ENCODE results near the gene COBL. TPM values are rescaled to one million over a fixed set of nuclear protein-coding genes. Genes with fewer than 3 reads are reported as not detected.

Gene COBL
- total RNA-seq, 4 donors from 2014 or later, result 62.4 to 114 (median 72.2) TPM

DNA sequence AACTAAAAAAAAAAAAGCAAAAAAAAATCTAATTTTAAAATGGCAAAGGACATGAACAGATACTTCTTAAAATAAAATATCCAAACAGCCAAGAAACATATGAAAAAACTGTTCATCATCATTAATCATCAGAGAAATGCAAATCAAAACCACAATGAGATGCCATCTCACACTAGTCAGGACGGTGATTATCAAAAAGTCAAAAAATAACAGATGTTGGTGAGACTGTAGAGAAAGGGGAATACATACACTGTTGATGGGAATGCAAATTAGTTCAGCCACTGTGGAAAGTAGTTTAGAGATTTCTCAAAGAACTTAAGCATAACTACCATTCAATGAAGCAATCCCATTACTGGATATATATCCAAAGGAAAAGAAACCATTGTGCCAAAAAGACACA is 30.2 kb downstream of the COBL start:
- intact Hi-C loops (cut with DNase I; ENCODE audit: low total_unique reads) (no loop called here), in situ Hi-C loops (cut with MboI; ENCODE audit: low pct_ligation_motif_present in 1 of 4, low pct_unique_long_range_greater_than_20kb in 1 of 4, low sequenced_read_pairs in 3 of 4) (no loop called here)
- WGBS, 2 donors (ENCODE audit: low coverage in 1 of 2), result 77 to 80% methylated on average over 1 of the region's 1 CpG
- H3K27me3 ChIP-seq, result no peaks in the 10 kb centered on the region
- no peak overlapping the region for H3K27ac ChIP-seq
- H3K9me3 ChIP-seq, result no peaks in the 10 kb centered on the region
- H3K4me3 ChIP-seq, result no peak overlapping the region
- H3K4me1 ChIP-seq, result peaks cover 6 to 29% (median 18%) of the 10 kb centered on the region in 4 donors
- TF ChIP-seq POLR2AphosphoS5 (IDR thresholded peaks at IDR 0.05) (no peak), EP300 (IDR thresholded peaks at IDR 0.05; ENCODE audit: low read depth) (no peak), POLR2A (IDR thresholded peaks at IDR 0.05) (no peak)
- TF ChIP-seq, protein P1, sequence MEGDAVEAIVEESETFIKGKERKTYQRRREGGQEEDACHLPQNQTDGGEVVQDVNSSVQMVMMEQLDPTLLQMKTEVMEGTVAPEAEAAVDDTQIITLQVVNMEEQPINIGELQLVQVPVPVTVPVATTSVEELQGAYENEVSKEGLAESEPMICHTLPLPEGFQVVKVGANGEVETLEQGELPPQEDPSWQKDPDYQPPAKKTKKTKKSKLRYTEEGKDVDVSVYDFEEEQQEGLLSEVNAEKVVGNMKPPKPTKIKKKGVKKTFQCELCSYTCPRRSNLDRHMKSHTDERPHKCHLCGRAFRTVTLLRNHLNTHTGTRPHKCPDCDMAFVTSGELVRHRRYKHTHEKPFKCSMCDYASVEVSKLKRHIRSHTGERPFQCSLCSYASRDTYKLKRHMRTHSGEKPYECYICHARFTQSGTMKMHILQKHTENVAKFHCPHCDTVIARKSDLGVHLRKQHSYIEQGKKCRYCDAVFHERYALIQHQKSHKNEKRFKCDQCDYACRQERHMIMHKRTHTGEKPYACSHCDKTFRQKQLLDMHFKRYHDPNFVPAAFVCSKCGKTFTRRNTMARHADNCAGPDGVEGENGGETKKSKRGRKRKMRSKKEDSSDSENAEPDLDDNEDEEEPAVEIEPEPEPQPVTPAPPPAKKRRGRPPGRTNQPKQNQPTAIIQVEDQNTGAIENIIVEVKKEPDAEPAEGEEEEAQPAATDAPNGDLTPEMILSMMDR (IDR thresholded peaks at IDR 0.05), result no peak
- no peak for DNase-seq
- H3K36me3 ChIP-seq, result no peaks in the 10 kb centered on the region

DNA sequence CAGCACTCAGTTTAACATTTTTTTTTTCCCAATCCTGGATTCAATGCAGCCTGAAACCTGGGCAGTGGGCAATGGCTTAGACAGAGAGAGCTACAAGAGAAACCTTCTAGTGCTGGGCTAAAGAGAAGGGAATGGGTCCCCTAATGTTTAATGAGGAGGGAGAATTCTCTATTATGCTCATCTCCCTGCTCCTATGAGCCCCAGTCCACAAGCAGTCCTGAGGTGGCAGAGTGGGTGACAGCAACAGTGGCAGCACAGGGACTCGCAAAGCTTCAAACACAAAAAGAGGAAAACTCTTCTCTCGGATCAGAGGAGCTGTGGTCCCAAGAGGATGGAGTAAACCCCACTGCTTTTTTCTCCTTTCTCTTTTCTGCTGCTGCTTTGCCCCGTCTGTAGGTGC is 36.5 kb downstream of the COBL start:
- 67% methylated on average over 3 of the region's 3 CpGs; no CpG with 5 or more reads in 1 of the 2 donors for WGBS, 2 donors (ENCODE audit: low coverage in 1 of 2)
- Histone ChIP-seq H3K9me3 (no peaks in the 10 kb centered on the region), H3K36me3 (no peaks in the 10 kb centered on the region), H3K4me1 (no peaks in the 10 kb centered on the region), H3K4me3 (no peak overlapping the region), H3K27ac (no peak overlapping the region), H3K27me3 (no peaks in the 10 kb centered on the region)
- in situ Hi-C loops (cut with MboI; ENCODE audit: low pct_ligation_motif_present in 1 of 4, low pct_unique_long_range_greater_than_20kb in 1 of 4, low sequenced_read_pairs in 3 of 4) (no loop called here), intact Hi-C loops (cut with DNase I; ENCODE audit: low total_unique reads) (no loop called here)
- DNase-seq, result no peak
- TF ChIP-seq, protein P1 (IDR thresholded peaks at IDR 0.05), result no peak
- TF ChIP-seq EP300 (IDR thresholded peaks at IDR 0.05; ENCODE audit: low read depth) (no peak), POLR2A (IDR thresholded peaks at IDR 0.05) (no peak)

DNA sequence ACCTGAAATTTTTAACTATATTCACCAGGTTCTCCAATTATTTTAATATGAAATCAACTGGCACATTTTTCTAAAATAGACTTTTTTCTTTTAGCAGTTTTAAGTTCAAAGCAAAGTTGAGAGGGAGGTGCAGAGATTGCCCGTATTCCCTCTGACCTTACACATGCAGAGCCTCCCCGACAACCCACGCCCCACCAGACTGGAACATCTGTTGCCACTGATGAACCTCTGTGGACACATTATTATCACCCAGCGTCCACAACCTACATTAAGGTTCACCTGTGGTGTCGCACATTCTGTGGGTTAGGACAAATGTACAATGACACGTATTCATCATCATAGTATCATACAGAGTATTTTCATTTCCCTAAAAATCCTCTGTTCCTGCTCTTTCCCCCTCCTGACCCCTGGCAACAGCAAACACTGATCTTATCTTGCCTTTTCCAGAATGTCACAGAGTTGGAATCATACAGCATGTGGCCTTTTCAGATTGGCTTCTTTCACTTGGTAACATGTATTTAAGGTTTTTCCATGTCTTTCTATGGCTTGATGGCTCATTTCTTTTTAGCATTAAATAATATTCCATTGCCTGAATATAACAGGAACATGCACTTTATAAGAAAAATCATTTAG is 37.1 kb downstream of the COBL start:
- intact Hi-C loops (cut with DNase I; ENCODE audit: low total_unique reads), result no loop called here

DNA sequence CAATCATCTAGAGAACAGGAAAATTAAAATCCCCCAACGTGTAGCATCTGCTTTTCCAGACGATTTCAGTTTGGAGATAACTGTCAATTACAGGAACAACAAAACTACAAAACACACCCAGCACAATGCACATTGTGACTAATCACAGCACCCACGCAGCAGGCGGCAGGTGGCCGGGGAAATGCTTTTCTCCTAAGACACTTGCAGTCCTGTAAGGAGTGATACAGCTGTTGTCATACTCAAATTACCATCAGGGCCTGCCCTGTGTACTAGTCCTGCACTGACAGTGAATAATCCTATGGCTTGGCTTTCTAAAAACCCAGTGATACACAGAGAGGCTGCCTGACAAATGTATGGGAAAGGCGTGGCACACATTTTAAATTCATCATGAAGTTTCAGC is 37.8 kb downstream of the COBL start:
- no peak for DNase-seq
- Histone ChIP-seq H3K36me3 (no peaks in the 10 kb centered on the region), H3K27ac (no peak overlapping the region), H3K27me3 (no peaks in the 10 kb centered on the region), H3K9me3 (no peaks in the 10 kb centered on the region), H3K4me1 (no peaks in the 10 kb centered on the region), H3K4me3 (no peak overlapping the region)
- TF ChIP-seq EP300 (IDR thresholded peaks at IDR 0.05; ENCODE audit: low read depth), result no peak
- no peak for TF ChIP-seq POLR2AphosphoS5 (IDR thresholded peaks at IDR 0.05)
- TF ChIP-seq, protein P1 (IDR thresholded peaks at IDR 0.05), result no peak
- TF ChIP-seq POLR2A (IDR thresholded peaks at IDR 0.05), result no peak
- in situ Hi-C loops (cut with MboI; ENCODE audit: low pct_ligation_motif_present in 1 of 4, low pct_unique_long_range_greater_than_20kb in 1 of 4, low sequenced_read_pairs in 3 of 4), result no loop called here
- 67 to 75% methylated on average over 3 to 6 of the region's 6 CpGs for WGBS, 2 donors (ENCODE audit: low coverage in 1 of 2)
- intact Hi-C loops (cut with DNase I; ENCODE audit: low total_unique reads), result no loop called here

More for the DNA sequence above, 37.1 kb downstream of the COBL start:
- in situ Hi-C loops (cut with MboI; ENCODE audit: low pct_ligation_motif_present in 1 of 4, low pct_unique_long_range_greater_than_20kb in 1 of 4, low sequenced_read_pairs in 3 of 4), result no loop called here
- DNase-seq, result no peak
- WGBS, 2 donors (ENCODE audit: low coverage in 1 of 2), result 64 to 83% methylated on average over 5 to 6 of the region's 6 CpGs
- H3K4me3 ChIP-seq, result no peak overlapping the region
- TF ChIP-seq POLR2A (IDR thresholded peaks at IDR 0.05), result no peak
- TF ChIP-seq, protein P1 (IDR thresholded peaks at IDR 0.05), result no peak
- no peaks in the 10 kb centered on the region for H3K9me3 ChIP-seq
- no peaks in the 10 kb centered on the region for H3K4me1 ChIP-seq
- H3K27ac ChIP-seq, result no peak overlapping the region
- no peaks in the 10 kb centered on the region for H3K27me3 ChIP-seq
- no peaks in the 10 kb centered on the region for H3K36me3 ChIP-seq

All from transverse colon (tissue), 4 donors.